LNCAP (cell line): ENCODE data around the gene GBP1.

Source experiments
- CTCF ChIP-seq: fragments of 450-650 bp; IDR thresholded peaks from 2 replicates; pipeline ENCODE4 v1.5.1; 2017; ENCODE audit warnings: mild to moderate bottlenecking

Gene GBP1

GRCh38 chr1:89098857-89099256, 33.8 kb upstream of the GBP1 start:
- no peak for TF ChIP-seq CTCF

- TF ChIP-seq CTCF: no peak
Observed at GRCh38 chr1:89095737-89096136, 30.7 kb upstream of the GBP1 start.

GRCh38 chr1:89089962-89090361, 25.0 kb upstream of the GBP1 start:
- no peak for TF ChIP-seq CTCF

GRCh38 chr1:89088572-89088971, 23.6 kb upstream of the GBP1 start:
- no peak for TF ChIP-seq CTCF

GRCh38 chr1:89087241-89087640, 22.2 kb upstream of the GBP1 start:
- no peak for TF ChIP-seq CTCF

- peak; percentile 47 for TF ChIP-seq CTCF
Observed at GRCh38 chr1:89085781-89086180, 20.8 kb upstream of the GBP1 start.

- TF ChIP-seq CTCF: no peak
Observed at GRCh38 chr1:89081005-89081404, 16.0 kb upstream of the GBP1 start.

- TF ChIP-seq CTCF: no peak
Observed at GRCh38 chr1:89070509-89070908, 5.5 kb upstream of the GBP1 start.
